Measurements from ENCODE around the gene EPHA8. TPM values are rescaled to one million over a fixed set of nuclear protein-coding genes. Genes with fewer than 3 reads are reported as not detected.

The EPHA8 gene
- total and polyA plus RNA-seq, 9 of the 15 experiments (the other 6 are each of a cell fraction or from before 2014, with no cell fraction given), result not detected

- TF ChIP-seq SLC30A9 (CRISPR knock-in tag; IDR thresholded peaks at IDR 0.05) (no peak), SRSF9 (IDR thresholded peaks at IDR 0.05; ENCODE audit: borderline replicate concordance, low read depth, low read length) (no peak), PREB (CRISPR knock-in tag; IDR thresholded peaks at IDR 0.05) (no peak)
These were observed 22.2 kb downstream of the EPHA8 start (continued) for GRCh38 chr1:22585471-22585870.

GRCh38 chr1:22586356-22587130, 23.3 kb downstream of the EPHA8 start:
- no peaks in the 10 kb centered on the region for H3K79me2 ChIP-seq (ENCODE audit: control insufficient read depth, insufficient read depth, low read length)
- H3K9me3 ChIP-seq (replicated peaks; ENCODE audit: control insufficient read depth, insufficient read depth, low read depth, low read length), result no peaks in the 10 kb centered on the region
- CTCF ChIA-PET (ENCODE audit: low intra/inter-chr PET ratio), result no interaction called here
- H3K9ac ChIP-seq (ENCODE audit: insufficient read depth in 1 of 2, low read depth in 2 of 2, low read length in 2 of 2), result no peak overlapping the region; a peak in 1 of 4 replicates
- H3K4me2 ChIP-seq (ENCODE audit: insufficient read depth, low read length), result no peak overlapping the region
- no peak overlapping the region for H3K4me3 ChIP-seq
- no TSS peak for BruUV-seq (replicated peaks)
- WGBS (ENCODE audit: insufficient coverage, low coverage, missing lambda C conversion rate), result 0% methylated on average over 19 of the region's 19 CpGs
- H3K27ac ChIP-seq (ENCODE audit: extremely low read depth, low read depth, low read length), result no peak overlapping the region
- intact Hi-C loops (cut with micrococcal nuclease), result no loop called here
- FAIRE-seq (no peak), ATAC-seq (no peak), DNase-seq (ENCODE audit: extremely low read depth in 1 of 4, low spot score in 3 of 4) (no peak)
- peaks cover 24 to 90% of the 10 kb centered on the region in 2 experiments; a peak in 4 of 5 replicates for H3K27me3 ChIP-seq (ENCODE audit: control insufficient read depth in 2 of 2, insufficient read depth in 2 of 2, low read length in 2 of 2)
- no peaks in the 10 kb centered on the region for H3K36me3 ChIP-seq (ENCODE audit: control insufficient read depth, insufficient read depth, low read length)
- peaks cover 0 to 9% of the 10 kb centered on the region in 2 experiments; a peak in 1 of 5 replicates for H3K4me1 ChIP-seq (replicated peaks in 1 of 2; ENCODE audit: control insufficient read depth in 2 of 2, insufficient read depth in 2 of 2, low read length in 2 of 2)
- H2AFZ ChIP-seq (ENCODE audit: low read depth, low read length), result no peak overlapping the region
- POLR2A ChIA-PET, result interaction anchor here (0.6 to 1.1 kb wide), 3 partner anchors 20 to 469 kb away, joined by 3 to 8 read pairs (median 3); no protein-coding TSS in a partner anchor
- peaks cover 19% of the 10 kb centered on the region for H4K20me1 ChIP-seq (replicated peaks; ENCODE audit: control insufficient read depth, insufficient read depth, low read length)
- in situ Hi-C loops (cut with MboI), result no loop called here
- TF ChIP-seq SMC3 (conservative IDR thresholded peaks at IDR 0.05; ENCODE audit: insufficient read depth, low read depth, low read length) (no peak), ZNF518B (CRISPR knock-in tag; IDR thresholded peaks at IDR 0.05) (no peak), BDP1 (IDR thresholded peaks at IDR 0.05; ENCODE audit: insufficient read depth, insufficient read length) (no peak), ZNF589 (CRISPR knock-in tag; IDR thresholded peaks at IDR 0.05; ENCODE audit: low read depth) (no peak), SRSF9 (IDR thresholded peaks at IDR 0.05; ENCODE audit: borderline replicate concordance, low read depth, low read length) (no peak)
- H3K9me1 ChIP-seq (ENCODE audit: control insufficient read depth, insufficient read depth, low read length), result no peaks in the 10 kb centered on the region

Measured in K562 (cell line).